HG03103 (cell line): ENCODE data around the gene LLGL1.
"Not testable (repeated sequence)": the region's sequence is repeated elsewhere in the genome, so short reads cannot be mapped to it uniquely, and the experiment has no call there.

ENCODE experiments used
- ATAC-seq: cut with Tn5 transposase; IDR thresholded peaks from one replicate; pipeline ENCODE4 v1.9.1; 2021; ENCODE audit warnings: low read depth; ENCODE audit not compliant: unreplicated experiment

The LLGL1 gene

DNA sequence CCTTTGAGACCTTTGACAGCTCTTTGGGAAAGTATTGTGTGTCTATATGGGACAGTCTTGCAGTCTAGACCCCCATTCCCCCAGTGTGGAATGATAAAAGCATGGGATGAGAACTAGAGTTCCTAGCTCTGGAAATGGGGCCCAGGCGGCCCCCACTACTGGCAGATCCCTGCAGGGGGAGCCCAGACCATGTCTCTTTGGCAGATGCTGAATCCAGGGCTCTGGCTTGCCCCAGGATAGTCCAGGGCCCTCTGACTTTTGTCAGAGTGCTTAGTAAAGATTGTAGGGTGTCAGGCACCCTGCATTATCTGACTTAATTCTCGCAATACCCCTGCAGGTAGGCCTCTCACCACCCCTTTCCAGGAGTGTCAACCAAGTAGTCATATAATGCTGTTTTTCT, 33.5 kb upstream of the LLGL1 start:
- ATAC-seq: no peak

DNA sequence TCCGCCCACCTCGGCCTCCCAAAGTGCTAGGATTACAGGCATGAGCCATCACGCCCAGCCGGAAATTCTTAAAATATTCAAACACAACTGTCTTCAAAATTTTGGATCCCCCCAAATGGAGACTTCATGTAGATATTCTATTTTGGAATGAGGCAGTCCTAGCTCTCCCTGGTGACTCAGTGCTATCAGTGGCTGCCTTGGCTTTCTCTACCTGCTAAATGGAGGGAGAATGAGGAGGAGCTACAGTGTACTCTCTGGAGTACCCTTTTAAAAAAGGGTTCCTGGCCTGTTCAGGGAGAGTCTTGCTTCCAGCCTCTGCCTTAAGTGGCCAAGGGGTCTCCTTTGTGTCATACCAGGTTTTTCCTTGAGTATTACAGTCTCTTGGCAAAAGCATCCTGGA, 31.0 kb upstream of the LLGL1 start:
- no peak for ATAC-seq

DNA sequence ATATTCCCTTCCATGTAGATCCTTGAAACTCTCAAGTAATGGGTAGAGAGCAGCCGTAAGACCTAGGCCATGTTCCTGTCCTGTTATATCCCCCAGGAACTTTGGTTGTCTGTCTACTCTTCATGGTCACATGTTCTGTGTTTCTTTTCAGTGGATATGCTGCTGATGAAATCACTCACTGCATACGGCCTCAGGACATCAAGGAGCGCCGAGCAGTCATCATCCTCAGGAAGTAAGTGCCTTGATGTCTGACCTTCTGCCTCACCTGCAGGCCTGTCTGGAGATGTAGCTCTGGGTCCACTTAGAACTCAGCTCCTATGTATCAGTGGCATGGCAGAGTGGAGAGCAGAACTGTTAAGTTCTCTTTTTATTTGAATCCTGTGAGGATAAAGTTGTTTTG, 30.6 kb upstream of the LLGL1 start:
- no peak for ATAC-seq

DNA sequence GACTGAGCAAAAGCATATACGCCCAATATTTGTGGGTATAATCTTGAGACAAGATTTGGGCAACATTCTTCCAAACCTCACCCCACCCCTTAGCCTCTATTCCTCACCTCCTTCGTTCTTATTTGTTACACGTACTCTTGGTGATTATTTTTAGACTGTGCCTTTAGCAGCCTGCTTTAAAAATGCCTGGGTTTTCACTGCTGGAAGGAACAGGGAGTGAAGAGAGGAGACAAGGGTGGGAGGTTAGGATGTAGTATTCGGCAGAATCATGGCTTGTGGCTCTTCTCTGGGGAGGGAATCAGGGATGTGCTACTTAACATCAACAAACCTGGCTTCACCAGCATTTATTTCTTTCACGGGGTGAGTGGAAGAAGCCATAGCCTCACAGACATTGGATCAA, 30.2 kb upstream of the LLGL1 start:
- ATAC-seq: no peak

GRCh38 chr17:18197535-18198194, 27.8 kb upstream of the LLGL1 start:
- no peak for ATAC-seq

DNA sequence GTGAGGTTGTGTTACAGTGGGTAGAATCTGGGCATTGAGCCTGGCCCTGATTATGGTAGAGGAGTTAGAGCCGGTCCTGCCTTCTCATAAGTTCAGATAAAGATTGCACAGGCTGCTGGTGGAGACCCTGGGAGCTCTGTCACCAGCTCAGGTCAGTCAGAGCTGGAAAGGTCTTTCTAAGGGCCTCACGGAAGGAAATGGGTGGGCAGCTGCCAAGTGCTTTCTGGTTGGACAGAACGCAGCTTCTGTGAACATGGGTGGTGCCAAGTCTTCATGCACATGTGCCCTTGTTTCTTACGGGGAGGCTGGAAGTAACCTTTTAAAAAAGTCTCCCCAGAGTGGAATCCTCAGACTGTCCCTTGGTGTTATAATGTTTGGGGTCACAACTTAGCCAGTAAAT, 26.9 kb upstream of the LLGL1 start:
- ATAC-seq: no peak

DNA sequence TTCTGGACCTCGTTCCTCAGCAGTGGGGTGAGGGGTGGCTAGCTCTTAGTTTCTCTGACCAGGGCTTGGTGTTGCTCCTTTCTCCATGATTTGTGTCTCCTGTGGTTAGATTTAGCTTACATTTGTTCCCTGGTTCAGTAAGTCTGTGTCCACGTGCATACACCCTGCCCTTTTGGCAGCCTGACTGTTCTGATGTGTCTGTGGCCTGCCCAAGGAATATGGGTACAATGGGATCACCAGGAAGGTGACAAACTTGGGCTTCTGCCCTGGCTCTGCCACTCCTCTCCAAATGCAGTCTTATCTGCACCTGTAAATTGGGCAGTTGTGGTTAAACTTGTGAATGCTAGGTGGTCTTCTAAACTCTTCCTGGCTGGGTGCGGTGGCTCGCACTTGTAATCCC, 24.3 kb upstream of the LLGL1 start:
- no peak for ATAC-seq

- no peak for ATAC-seq
Observed at GRCh38 chr17:18203308-18203707, 22.1 kb upstream of the LLGL1 start.

GRCh38 chr17:18205861-18206260, 19.6 kb upstream of the LLGL1 start:
- ATAC-seq: no peak

DNA sequence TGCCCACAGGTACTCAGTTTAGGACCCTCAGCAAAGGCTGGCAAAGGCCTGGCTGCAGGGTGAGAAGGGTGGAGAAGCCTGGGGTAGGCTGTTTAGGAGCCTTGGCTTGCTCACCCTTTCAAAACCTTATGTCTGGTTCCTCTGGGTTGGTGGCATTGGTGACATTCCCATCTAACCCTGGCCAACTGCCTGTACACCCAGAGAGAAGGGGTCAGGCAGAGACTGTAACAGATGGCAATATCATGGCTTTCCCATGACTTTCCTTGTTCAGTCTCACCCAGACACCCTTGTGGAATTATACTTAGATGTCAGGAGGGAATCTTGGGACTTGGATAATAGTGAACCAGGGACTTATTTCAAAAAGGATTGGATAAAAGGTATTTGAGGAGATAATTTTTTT, 18.5 kb upstream of the LLGL1 start:
- ATAC-seq: no peak

GRCh38 chr17:18208092-18208491, 17.3 kb upstream of the LLGL1 start:
- no peak for ATAC-seq

DNA sequence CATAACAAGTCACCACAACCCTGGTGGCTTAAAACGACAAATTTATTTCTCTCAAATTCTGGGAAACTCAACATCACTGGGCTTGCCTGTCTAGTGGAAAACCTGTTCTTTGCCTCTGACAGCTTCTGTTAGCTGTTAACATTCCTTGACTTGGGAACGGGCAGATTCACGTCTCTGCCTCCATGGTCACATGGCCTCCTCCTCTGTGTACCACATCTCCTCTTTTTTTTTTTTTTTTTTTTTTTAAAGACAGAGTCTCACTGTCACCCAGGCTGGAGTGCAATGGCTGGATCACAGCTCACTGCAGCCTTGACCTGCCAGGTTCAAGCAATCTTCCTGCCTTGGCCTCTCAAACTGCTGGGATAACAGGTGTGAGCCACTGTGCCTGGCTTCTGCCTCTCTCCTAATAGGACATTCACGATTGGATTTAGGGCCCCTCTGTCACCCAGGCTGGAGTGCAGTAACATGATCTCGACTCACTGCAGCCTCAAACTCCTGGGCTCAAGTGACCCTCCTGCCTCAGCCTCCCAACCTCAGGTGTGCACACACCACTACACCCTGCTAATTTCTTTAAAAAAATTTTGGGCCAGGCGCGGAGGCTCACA, 11.7 kb upstream of the LLGL1 start:
- no peak for ATAC-seq

- not testable (repeated sequence) for ATAC-seq
Observed at GRCh38 chr17:18216906-18217305, 8.5 kb upstream of the LLGL1 start.

- no peak for ATAC-seq
Observed at GRCh38 chr17:18217412-18218015, 7.9 kb upstream of the LLGL1 start.

GRCh38 chr17:18218756-18219415, 6.5 kb upstream of the LLGL1 start:
- ATAC-seq: no peak

GRCh38 chr17:18224053-18224386, 1.4 kb upstream of the LLGL1 start:
- no peak for ATAC-seq

GRCh38 chr17:18224387-18225120, 881 bp upstream of the LLGL1 start:
- no peak for ATAC-seq

- peak; percentile 24 for ATAC-seq
Observed at GRCh38 chr17:18225642-18226283, 328 bp downstream of the LLGL1 start.

DNA sequence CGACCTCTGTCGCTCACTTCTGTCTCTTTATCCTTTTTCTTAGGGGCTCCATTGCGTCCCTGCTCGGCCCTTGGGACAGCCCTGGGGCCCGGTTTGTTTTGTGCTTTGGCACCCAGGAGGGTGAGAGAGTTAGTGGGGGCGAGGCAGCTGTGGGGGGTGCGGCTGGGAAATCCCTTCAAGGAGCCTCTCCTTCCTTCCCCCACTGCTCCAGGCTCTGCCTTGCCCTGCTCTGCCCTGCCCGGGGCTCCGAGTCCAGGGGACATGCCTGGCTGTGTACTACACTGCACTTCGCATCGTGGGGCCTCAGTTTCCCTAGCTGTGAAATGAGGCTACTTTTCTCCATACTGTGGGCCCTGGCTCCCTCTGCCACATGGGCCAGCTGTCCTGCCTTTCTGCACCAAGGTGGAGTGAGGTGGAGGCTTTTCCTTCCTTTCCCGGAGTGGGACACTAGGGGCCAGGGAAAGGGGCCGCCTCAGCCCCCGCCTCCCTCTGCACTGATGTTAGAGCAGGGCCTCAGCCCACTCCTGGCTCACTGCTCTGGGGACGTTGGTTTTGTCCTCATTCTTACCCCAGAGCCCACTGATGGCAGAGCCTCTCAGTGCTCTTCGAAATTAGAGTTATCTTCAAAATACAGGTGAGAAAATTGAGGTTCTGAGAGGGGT, 980 bp downstream of the LLGL1 start:
- ATAC-seq: no peak

DNA sequence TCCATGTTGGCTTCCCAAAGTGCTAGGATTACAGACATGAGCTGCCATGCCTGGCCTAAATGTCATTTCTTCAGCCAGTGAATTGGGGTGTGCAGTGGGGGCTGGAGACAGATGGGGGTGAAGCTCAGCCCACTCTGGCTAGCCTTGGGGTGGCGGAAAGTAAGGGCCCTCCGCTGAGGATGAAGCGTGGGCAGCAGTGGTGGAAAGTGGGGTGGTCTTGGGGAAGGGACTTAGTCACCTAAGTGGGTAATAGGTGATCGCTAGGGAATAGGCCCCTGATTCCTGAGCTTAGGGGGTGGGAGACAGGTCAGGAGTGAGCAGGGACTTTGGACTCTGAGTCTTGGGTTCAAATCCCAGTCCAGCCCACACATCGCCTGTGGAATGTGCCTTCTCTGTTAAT, 2.2 kb downstream of the LLGL1 start:
- ATAC-seq: no peak
